Osteocyte (in vitro differentiated cells): Measurements from ENCODE around the gene ZNF625. TPM values are rescaled to one million over a fixed set of nuclear protein-coding genes. Genes with fewer than 3 reads are reported as not detected.

Experiments used
- DNase-seq: peaks from one replicate; pipeline ENCODE4 v3.0.0; 2021; ENCODE audit warnings: mixed read lengths; ENCODE audit not compliant: unreplicated experiment; ENCODE audit errors: extremely low spot score
- H3K27ac Mint-ChIP-seq: one replicate; pipeline ENCODE4 v1.8.0; 2021; ENCODE audit warnings: mild to moderate bottlenecking, mixed read lengths; ENCODE audit not compliant: unreplicated experiment
- H3K27me3 Mint-ChIP-seq: one replicate; pipeline ENCODE4 v1.8.0; 2021; ENCODE audit warnings: mixed read lengths; ENCODE audit not compliant: unreplicated experiment
- H3K36me3 Mint-ChIP-seq: one replicate; pipeline ENCODE4 v1.8.0; 2021; ENCODE audit warnings: mixed read lengths; ENCODE audit not compliant: unreplicated experiment
- H3K4me1 Mint-ChIP-seq: one replicate; pipeline ENCODE4 v1.8.0; 2021; ENCODE audit warnings: mixed read lengths; ENCODE audit not compliant: unreplicated experiment
- H3K4me3 Mint-ChIP-seq: one replicate; pipeline ENCODE4 v1.8.0; 2021; ENCODE audit warnings: mild to moderate bottlenecking, moderate library complexity, mixed read lengths; ENCODE audit not compliant: unreplicated experiment
- H3K9me3 Mint-ChIP-seq: one replicate; pipeline ENCODE4 v1.8.0; 2021; ENCODE audit warnings: mixed read lengths; ENCODE audit not compliant: unreplicated experiment
- CTCF ChIP-seq: fragments of 200-600 bp; sonication (generic); IDR thresholded peaks from 2 replicates; pipeline ENCODE4 v1.5.0; 2021; ENCODE audit warnings: antibody characterized with exemption, mild to moderate bottlenecking, moderate library complexity
- total RNA-seq: library from RNA; stranded (reverse); gene quantifications from 2 replicates; pipeline ENCODE4 v1.2.1, GENCODE V29; 2021

ZNF625 gene
- total RNA-seq, 1 donor from 2014 or later, result 11.6 TPM

DNA sequence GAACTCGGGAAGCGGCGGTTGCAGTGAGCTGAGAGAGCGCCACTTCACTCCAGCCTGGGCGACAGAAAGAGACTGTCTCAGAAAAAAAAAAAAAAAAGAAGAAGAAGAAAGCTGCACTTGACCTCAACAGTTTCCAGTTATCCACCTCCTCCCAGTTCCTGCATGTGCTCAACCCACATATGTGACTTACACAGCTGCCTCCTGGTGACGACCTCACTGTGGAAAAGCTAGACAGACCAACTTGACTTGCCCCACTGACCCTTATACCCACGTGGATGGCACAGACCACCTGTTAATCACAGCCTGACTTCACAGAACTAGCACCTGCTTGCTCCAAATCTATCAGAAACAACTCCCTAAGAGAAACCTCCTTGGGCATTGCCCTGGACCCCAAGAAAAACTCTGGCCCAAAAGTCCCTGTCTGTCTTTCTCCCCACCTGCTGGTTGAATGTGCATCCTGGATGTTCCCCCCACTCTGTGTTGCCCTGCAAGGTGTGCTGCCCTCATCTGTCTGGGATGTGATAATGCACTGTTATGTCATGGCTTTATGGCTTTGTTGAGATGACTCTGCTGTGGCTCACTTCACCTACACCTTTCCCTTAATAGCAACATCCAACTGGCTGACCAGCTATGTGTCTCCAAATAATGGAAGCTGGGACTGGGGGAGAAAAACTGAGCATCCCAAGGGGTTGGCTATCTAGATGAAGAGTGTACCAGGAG lies 19.2 kb downstream of the ZNF625 start:
- peak overlapping the region; percentile 3 for H3K4me3 Mint-ChIP-seq
- H3K9me3 Mint-ChIP-seq, result peaks cover 15% of the 10 kb centered on the region
- no peak overlapping the region for H3K27ac Mint-ChIP-seq
- H3K27me3 Mint-ChIP-seq, result no peaks in the 10 kb centered on the region
- peaks cover 26% of the 10 kb centered on the region for H3K4me1 Mint-ChIP-seq
- no peak for DNase-seq
- no peak for TF ChIP-seq CTCF
- peaks cover 53% of the 10 kb centered on the region for H3K36me3 Mint-ChIP-seq

DNA sequence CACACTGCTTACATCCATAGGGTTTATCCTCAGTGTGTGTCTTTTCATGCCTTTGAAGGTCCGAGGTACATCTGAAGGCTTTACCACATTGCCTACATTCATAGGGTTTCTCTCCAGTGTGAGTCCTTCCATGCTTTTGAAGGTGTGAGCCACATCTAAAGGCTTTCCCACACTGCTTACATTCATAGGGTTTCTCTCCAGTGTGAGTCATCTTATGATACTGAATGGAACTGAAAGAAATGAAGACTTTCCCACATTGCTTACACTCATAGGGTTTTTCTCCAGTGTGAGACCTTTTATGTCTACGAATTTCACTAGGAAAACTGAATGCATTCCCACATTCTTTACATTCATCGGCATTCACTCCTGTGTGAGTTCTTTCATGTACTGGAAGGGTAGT lies 23.5 kb downstream of the ZNF625 start:
- Mint-ChIP-seq H3K9me3 (peaks cover 21% of the 10 kb centered on the region), H3K4me1 (peaks cover 3% of the 10 kb centered on the region), H3K36me3 (peaks cover 66% of the 10 kb centered on the region), H3K4me3 (no peak overlapping the region), H3K27me3 (no peaks in the 10 kb centered on the region), H3K27ac (no peak overlapping the region)
- no peak for TF ChIP-seq CTCF
- no peak for DNase-seq

DNA sequence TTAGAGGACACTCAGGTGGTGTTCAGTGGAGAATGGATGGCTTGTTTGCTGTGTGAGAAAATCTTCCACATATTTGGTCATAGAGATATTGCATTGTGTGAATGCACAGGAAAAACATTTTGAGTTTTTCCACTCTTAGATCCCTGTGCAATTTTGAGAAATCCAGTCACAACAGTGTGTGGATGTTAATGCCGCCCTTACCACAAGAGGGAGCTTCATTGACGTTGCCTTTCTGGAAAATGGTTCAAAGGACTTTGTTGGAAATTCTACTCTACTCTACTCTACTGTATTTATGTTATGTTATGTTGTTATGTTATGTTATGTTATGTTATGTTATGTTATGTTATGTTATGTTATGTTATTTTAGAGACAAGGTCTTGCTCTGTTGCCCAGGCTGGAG lies 29.8 kb downstream of the ZNF625 start:
- Mint-ChIP-seq H3K27ac (no peak overlapping the region), H3K9me3 (peaks cover 23% of the 10 kb centered on the region), H3K36me3 (peaks cover 19% of the 10 kb centered on the region), H3K27me3 (no peaks in the 10 kb centered on the region), H3K4me1 (no peaks in the 10 kb centered on the region), H3K4me3 (no peak overlapping the region)
- DNase-seq, result no peak
- TF ChIP-seq CTCF, result peak; percentile 36

DNA sequence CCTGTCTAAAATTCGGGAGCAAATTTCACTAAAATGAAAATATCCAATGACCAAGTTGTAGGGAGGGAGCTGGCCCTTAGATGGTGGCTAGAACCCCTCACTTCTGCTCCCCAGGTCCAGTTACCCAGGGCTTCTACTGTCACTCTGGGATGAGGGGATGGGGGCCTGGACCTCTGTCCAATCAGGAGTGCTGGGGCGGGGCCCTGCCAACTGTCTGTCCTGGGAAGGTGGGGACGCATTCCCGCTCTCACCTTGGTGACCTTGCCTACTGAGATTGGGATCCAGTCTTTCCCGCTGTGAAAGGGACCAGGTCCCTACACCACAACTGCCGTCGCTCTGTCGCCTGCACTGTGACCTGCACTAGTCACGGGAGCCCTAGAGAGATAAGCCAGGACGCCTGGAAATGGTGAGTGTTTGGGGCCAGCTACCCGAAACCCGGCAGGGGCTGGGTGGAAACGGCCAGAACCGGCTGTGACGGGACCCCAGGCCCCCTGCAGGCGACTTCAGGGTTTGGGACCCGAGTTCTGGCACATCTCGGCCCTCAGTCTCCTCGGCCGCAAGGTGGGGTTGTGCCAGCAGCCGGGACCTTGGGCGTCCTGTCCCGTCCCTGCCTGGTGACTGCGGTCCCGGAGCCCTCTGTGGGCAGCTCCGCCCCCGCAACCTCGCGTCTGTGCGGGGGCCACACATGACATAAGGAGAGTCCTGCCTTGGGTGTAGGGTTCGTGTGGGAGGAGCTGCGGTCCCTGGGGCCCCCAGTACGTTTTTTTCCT lies 39.1 kb downstream of the ZNF625 start:
- Mint-ChIP-seq H3K4me1 (no peaks in the 10 kb centered on the region), H3K27ac (no peak overlapping the region), H3K27me3 (no peaks in the 10 kb centered on the region), H3K9me3 (peaks cover 11% of the 10 kb centered on the region), H3K36me3 (peaks cover 14% of the 10 kb centered on the region), H3K4me3 (no peak overlapping the region)
- DNase-seq, result no peak
- no peak for TF ChIP-seq CTCF

DNA sequence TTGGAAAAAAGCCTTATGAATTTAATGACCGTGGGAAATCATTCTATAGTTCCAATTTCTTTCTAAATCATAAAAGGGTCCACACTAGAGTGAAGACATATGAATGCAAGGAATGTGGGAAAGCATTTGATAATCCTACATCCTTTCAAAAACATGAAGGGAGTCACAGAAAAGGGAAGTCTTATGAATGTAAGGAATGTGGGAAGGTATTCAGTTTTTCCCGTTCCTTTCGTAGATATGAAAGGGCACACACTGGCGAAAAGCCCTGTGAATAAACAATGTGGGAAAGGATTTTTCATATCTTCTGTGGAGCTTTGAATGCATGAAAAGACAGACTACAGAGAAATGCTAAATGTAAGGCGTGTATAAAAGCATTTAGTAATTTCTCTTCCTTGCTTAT lies 43.4 kb downstream of the ZNF625 start:
- no peaks in the 10 kb centered on the region for H3K4me1 Mint-ChIP-seq
- H3K9me3 Mint-ChIP-seq, result peaks cover 36% of the 10 kb centered on the region
- no peak for DNase-seq
- no peak overlapping the region for H3K4me3 Mint-ChIP-seq
- no peak overlapping the region for H3K27ac Mint-ChIP-seq
- TF ChIP-seq CTCF, result no peak
- H3K27me3 Mint-ChIP-seq, result no peaks in the 10 kb centered on the region
- H3K36me3 Mint-ChIP-seq, result peaks cover 42% of the 10 kb centered on the region
